Right hindlimb (tissue), 1 donor: ENCODE measurements around the gene ARMC6.
A peak's percentile ranks its signal among the peaks of the same experiment; 100 is the strongest.
"Not testable (repeated sequence)": the region's sequence is repeated elsewhere in the genome, so short reads cannot be mapped to it uniquely, and the experiment has no call there.

Experiments used
- DNase-seq: peaks from one replicate; pipeline ENCODE4 v3.0.0-alpha.2; 2018

ARMC6 gene

GRCh38 chr19:19023376-19023775 lies 10.0 kb upstream of the ARMC6 start:
- not testable (repeated sequence) for DNase-seq

DNA sequence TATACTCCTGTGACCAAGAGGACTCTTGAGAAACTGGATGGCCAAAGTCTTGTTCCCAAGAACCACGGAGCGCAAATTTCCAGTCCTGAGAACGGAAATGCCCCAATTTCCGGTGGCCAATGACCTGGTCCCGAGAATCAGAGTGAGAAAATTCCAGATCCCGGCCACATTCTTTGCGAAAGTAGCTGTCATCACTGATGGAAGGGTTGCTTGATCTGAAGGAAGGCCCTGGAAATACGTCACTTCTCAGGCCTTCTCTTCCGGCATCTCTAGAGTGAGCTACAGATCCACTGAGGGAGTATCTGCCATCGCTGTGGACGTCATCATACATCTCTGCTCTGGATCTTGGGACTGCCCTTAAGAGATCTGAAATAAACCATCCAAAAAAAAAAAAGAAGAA lies 7.5 kb upstream of the ARMC6 start:
- DNase-seq, result no peak

- DNase-seq, result no peak
Observed at GRCh38 chr19:19026299-19026971, 7.0 kb upstream of the ARMC6 start.

DNA sequence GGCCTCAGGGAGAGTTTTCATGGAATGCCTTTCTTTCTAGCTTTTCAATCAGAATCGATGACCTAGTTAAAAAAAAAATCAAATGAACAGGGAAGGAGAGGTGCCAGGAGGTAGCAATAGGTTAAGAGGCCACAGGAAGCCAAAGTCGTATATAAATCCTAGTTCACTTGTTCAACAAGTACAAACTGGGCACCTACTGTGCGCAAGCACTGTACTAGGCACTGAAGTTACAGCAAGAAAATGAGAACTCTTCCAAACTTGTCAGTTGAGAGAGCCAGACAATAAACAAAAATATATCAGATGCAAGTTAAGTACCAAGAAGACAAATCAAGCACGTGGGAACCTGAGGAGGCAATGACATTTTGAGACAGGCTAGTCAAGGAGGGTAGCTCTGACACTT lies 6.2 kb upstream of the ARMC6 start:
- DNase-seq, result no peak

DNA sequence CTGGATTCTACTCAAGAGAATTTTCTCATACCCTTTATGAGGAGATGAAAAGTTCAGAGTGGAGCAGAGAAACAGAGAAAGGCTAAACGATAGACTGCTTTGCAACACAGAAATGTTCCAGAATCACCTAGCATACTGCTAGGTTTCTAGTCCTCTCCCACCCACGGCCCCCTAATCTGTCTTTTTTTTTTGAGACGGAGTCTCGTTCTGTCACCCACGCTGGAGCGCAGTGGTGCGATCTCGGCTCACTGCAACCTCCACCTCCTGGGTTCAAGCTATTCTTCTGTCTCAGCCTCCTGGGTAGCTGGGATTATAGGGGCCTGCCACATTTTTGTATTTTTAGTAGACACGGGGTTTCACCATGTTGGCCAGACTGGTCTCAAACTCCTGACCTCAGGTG lies 4.9 kb upstream of the ARMC6 start:
- no peak for DNase-seq

DNA sequence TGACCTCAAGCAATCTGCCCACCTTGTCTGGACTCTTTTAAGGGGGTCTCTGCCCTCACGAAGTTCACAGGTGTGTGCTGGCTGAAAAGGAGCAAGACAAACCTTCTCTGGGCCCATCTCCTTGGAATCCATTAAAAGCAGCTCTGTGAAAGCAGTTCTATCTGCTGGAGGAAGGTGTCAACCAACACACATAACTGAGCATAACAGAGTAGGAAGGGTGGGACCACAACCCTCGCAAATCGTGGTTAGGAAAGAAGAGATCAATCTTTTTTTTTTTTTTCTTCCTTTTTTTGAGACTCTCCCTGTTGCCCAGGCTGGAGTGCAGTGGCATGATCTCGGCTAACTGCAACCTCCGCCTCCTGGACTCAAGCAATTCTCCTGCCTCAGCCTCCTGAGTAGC lies 1.5 kb upstream of the ARMC6 start:
- no peak for DNase-seq

GRCh38 chr19:19032420-19033175 lies 805 bp upstream of the ARMC6 start:
- DNase-seq, result peak; percentile 92

GRCh38 chr19:19033176-19033425 lies 302 bp upstream of the ARMC6 start:
- DNase-seq, result no peak

DNA sequence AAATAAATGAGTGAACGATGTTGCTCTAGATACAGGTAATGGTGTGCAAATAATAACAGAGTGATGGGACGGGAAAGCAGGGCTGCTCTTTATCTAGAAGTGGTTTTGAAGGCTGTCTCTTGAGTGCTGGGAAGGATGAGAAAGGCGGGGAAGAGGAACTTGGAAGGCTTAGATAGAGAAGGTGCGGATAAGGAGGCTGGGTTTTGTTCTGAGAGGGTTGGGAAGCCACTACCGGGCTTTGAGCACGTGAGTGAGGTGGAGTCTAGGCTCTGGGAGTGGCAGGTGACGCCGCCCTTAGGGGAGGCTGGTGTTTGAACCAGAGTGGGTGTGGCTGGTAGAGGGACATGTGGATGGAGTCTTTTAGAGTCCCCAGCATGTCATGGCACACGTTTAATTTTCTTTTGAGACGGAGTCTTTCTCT lies 811 bp downstream of the ARMC6 start:
- DNase-seq, result peak; percentile 56

DNA sequence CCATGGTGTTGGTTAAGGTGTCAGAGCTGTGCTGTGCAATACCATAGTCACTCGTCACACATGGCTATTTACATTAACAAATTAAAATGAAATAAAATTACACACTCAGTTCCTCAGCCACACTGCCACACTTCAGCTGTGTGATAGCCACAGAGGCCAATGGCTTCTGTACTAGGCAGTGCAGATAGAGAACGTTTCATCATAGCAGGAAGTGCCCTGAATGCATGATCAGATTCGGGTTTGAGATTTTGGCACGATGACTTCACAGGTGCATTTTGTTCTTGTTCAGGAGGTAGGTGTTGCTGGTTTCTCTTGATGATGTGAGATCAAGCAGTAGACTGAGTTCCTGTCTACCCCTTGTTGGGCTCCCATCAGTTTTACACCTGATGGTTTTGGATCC lies 6.5 kb downstream of the ARMC6 start:
- no peak for DNase-seq

DNA sequence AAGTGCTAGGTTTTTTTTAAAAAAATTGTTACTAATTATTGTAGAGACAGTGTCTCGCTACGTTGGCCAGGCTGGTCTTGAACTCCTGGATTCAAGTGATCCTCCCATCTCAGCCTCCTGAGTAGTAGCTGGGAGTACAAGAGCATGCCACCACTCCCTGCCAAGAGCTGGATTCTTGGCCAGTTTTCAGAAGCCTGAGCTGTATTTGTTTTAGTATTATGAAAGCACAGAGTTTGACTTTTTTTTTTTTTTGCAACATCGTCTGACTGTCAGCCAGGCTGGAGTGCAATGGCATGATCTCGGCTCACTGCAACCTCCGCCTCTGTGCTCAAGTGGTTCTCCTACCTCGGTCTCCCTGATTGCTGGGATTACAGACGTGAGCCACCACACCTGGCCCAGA lies 7.0 kb downstream of the ARMC6 start:
- DNase-seq, result no peak

GRCh38 chr19:19042732-19043280 lies 9.4 kb downstream of the ARMC6 start:
- no peak for DNase-seq

DNA sequence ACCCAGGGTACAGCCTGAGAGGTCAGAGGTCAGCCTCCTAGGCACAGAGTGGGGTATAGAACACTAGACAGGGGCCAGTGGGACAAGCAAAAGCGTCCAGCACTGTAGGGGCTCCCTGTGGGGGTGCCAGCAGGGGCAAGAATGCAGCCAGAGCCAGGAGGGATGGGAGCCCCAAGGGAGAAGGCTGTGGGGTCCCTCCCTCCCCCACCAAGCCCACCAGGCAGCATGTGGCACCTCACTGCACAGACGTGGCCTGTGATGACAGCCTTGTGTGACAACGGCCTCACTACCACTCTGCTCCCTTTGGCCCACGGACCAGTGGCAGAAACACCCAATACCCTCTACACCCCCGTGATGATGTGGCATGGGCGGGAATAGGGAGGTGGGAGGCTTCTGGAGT lies 10.1 kb downstream of the ARMC6 start:
- no peak for DNase-seq

DNA sequence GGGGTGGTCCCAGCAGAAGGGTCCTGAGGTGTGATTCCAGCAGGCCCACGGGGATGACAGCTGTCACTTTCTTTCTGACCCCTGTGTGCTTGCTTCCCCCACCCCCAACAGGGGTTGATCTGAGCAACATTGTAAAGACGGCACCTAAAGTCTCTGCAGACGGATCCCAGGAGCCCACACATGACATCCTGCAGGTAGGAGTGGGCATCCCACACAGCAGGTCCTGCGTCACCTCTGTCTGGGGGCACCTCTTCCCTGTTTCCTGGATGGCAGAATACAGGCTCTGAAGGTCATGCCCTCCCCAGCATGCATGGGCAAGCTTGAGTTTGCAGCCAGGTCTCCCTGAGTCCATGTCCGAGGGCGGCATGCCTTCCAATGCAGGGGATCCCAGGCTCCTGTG lies 10.5 kb downstream of the ARMC6 start:
- DNase-seq, result no peak

DNA sequence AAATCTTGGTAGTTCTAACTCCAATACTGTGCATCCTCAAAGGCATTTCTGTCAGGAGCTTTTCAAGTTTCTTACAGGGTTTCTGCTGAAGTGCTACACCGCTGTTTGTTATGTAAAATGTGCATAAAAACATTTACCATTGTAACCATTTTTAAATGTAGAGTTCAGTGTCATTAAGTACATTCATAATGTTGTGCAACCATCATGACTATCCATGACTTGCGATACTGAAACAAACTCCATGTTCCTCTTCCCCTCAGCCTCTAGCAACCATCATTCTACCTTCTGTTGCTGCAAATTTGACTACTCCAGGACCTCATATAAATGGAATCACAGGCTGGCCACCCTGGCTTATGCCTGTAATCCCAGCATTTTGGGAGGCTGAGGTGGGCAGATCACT lies 16.0 kb downstream of the ARMC6 start:
- no peak for DNase-seq

DNA sequence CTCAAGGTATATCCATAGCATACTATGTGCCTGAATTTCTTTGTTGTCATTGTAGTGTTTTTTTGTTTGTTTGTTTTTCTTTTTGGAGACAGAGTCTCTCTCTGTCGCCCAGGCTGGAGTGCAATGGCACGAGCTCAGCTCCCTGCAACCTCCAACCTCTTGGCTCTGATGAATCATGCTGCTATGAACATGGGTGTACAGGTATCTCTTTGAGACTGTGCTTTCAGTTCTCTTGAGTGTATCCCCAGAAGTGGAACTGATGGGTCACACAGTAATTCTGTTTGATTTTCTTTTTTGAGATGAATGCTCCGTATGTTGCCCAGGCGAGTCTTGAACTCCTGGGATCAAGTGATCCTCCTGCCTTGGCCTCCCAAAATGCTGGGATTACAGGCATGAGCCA lies 16.7 kb downstream of the ARMC6 start:
- DNase-seq, result no peak

DNA sequence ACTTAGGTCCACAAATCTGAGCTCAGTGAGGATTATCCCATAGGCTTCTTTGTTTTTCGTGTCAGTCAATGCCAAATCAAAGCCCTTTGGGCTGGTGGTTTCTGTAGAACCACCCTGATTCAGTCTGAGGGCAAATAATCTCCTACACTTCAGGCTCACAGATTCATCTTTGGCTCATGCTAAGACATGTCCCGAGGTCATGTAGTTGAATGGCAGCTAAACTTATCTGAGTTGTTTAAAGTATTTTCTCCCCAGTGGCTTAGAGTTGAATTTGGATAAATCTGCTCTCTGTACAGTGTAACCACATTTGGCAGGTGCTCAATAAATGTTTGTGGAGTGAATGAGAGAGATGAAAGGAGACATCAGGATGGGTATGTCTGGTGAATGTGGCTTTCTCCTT lies 17.3 kb downstream of the ARMC6 start:
- no peak for DNase-seq

DNA sequence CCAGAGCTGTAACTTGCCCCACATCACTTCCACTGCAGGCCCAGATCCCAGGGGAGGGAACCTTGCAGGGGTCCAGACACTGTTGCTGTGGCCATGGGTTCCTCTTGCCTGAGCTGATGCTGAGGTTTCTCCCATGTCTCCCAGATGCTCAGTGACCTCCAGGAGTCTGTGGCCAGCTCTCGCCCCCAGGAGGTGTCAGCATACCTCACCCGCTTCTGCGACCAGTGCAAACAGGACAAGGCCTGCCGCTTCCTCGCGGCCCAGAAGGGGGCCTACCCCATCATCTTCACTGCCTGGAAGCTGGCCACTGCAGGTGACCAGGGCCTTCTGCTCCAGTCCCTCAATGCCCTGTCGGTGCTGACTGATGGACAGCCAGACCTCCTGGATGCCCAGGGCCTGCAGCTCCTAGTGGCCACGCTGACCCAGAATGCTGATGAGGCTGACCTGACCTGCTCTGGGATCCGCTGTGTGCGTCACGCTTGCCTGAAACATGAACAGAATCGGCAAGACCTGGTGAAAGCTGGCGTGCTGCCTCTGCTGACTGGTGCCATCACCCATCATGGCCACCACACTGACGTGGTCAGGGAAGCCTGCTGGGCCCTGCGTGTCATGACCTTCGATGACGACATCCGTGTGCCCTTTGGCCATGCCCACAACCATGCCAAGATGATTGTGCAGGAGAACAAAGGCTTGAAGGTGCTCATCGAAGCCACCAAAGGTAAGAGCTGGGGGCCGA lies 18.2 kb downstream of the ARMC6 start:
- DNase-seq, result no peak

DNA sequence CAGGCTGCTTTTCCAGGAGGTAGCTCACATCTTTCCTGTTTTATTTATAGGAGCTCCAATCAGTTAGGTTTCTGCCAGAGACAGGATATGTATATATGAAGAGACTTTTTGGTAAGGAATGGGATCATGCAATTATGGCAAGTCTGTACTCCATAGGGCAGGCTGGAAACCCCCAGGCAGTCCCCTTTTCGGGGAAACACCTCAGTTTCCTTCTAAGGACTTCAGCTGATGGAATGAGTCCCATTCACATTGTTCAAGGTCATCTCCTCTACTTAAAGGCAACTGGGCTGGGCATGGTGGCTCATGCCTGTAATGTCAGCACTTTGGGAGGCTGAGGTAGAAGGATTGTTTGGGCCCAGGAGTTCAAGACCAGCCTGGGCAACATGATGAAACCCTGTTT lies 19.5 kb downstream of the ARMC6 start:
- no peak for DNase-seq

- no peak for DNase-seq
Observed at GRCh38 chr19:19053508-19054314, 20.3 kb downstream of the ARMC6 start.

DNA sequence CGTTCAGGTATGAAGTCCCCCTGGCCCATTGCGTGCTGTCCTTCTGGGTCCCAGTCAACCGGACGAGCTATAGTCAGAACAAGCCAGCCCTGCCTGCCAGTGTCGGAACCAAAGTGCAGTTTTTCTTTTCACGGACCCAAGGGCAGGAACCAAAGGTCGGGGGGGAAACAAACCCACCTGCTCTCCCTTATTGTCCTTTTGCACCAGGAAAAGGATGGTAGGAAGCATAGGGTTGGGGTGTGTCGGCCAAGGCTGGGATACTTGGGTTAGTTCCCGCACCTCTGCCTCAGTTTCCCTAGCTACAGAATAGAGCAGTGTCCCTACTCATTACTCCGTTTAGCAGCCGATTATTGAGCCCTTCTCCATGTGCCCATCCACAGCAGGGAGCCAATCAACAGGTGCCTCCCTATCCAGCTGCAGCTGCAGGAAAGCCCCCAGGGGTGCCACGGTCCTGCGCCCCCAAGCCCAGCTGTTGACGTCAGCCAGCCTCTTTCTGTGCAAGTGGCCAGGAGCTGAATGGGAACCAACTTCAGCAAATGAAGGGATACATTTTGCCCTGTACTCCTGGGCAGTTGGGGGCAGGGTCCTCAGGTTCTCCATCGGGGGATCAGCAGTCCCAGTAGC lies 21.0 kb downstream of the ARMC6 start:
- DNase-seq, result no peak

DNA sequence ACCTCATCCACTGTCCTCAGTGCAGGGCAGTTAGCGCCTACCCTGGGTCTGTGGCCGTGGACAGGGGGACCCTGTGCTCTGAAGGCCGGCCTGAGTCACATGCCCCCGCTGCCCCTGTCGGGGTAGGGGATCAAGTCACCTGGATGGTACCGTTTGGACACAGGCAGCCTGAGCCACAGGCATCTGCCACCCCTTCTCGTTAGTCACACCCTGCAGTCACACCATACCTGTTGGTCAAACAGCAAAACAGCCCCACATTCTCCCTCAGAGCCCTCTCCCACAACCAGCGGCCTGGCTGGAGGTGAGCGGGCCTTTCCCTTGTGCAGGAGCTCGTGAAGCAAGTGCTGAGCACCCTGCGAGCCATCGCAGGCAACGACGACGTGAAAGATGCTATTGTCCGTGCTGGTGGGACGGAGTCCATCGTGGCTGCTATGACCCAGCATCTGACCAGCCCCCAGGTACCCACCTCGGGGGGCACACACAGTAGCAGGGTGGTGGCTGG lies 21.6 kb downstream of the ARMC6 start:
- no peak for DNase-seq

DNA sequence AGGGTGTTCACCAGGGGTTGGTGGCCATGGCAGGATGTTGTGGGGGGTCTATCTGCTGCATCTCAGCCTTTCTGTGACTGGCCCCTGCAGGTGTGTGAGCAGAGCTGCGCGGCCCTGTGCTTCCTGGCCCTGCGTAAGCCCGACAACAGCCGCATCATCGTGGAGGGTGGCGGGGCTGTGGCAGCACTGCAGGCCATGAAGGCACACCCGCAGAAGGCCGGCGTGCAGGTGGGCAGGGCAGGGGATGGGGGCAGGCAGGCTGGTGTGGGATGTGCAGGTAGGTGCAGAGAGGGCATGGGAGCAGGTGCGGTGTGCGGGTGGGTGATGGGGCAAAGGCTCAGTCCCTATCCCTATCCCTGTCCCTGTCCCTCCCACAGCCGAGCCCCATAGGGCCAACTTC lies 22.3 kb downstream of the ARMC6 start:
- no peak for DNase-seq
